IMR-90 (cell line): ENCODE data around the gene ALDH1A1. TPM values are rescaled to one million over a fixed set of nuclear protein-coding genes. Genes with fewer than 3 reads are reported as not detected.

Experiments
- ATAC-seq: fragments of 200-7000 bp; cut with Tn5 transposase; 2 replicates; pipeline ENCODE4 v1.9.1; 2020; ENCODE audit warnings: low read depth, mild to moderate bottlenecking, moderate library complexity
- BruUV-seq: library from RNA; stranded (reverse); fragments of 400-500 nt; replicated peaks from 2 replicates; lab custom pipeline; 2021; lab: Mats Ljungman, UMichigan
- CTCF ChIA-PET: fragments of 300-600 bp; formaldehyde crosslinking; extraction: SDS; loops from one replicate; lab custom pipeline; 2021; ENCODE audit warnings: antibody characterized with exemption; lab: Yijun Ruan, JAX
- POLR2A ChIA-PET: fragments of 300-600 bp; sonication (Branson Sonifier 250); formaldehyde crosslinking; loops from one replicate; lab custom pipeline; 2022; ENCODE audit warnings: antibody characterized with exemption; ENCODE audit not compliant: unreplicated experiment; lab: Charles Lee
- DNase-seq: peaks from one replicate; pipeline ENCODE4 v3.0.0; 2013
- H2AFZ ChIP-seq: replicated peaks from 2 replicates; pipeline ENCODE3; 2013; ENCODE audit warnings: low read length, mild to moderate bottlenecking; ENCODE audit not compliant: poor library complexity
- H2AK5ac ChIP-seq: 2 replicates; pipeline ENCODE4 v1.6.1; 2013; ENCODE audit warnings: low read depth, low read length, inconsistent platforms
- H2AK9ac ChIP-seq: replicated peaks from 2 replicates; pipeline ENCODE3; 2013; ENCODE audit warnings: mild to moderate bottlenecking, low read depth, low read length, moderate library complexity; ENCODE audit not compliant: poor library complexity
- H2BK120ac ChIP-seq: 2 replicates; pipeline ENCODE4 v1.6.1; 2013; ENCODE audit warnings: low read depth, low read length, inconsistent platforms
- H2BK15ac ChIP-seq: 3 replicates; pipeline ENCODE4 v1.6.1; 2013; ENCODE audit warnings: low read depth, low read length, inconsistent platforms
- H2BK20ac ChIP-seq: 2 replicates; pipeline ENCODE4 v1.6.1; 2013; ENCODE audit warnings: low read depth, mild to moderate bottlenecking, inconsistent platforms, low read length, moderate library complexity
- H2BK5ac ChIP-seq: 2 replicates; pipeline ENCODE4 v1.6.1; 2013; ENCODE audit warnings: mild to moderate bottlenecking, low read depth, low read length, inconsistent platforms; ENCODE audit not compliant: poor library complexity, severe bottlenecking
- H3K14ac ChIP-seq: replicated peaks from 2 replicates; pipeline ENCODE4 v1.6.1; 2013; ENCODE audit warnings: low read depth, low read length, inconsistent platforms
- H3K18ac ChIP-seq: 2 replicates; pipeline ENCODE4 v1.6.1; 2013; ENCODE audit warnings: low read depth, low read length, control low read depth
- H3K23ac ChIP-seq: 2 replicates; pipeline ENCODE4 v1.6.1; 2013; ENCODE audit warnings: low read depth, low read length, inconsistent platforms
- H3K27ac ChIP-seq: 2 replicates; pipeline ENCODE4 v1.5.1; 2013; ENCODE audit warnings: mild to moderate bottlenecking, control low read depth, low read length; ENCODE audit not compliant: insufficient read depth
- H3K27me3 ChIP-seq: 2 replicates; pipeline ENCODE4 v1.6.1; 2013; ENCODE audit warnings: low read length; ENCODE audit not compliant: control insufficient read depth, insufficient read depth
- H3K36me3 ChIP-seq: 2 replicates; pipeline ENCODE4 v1.6.1; 2013; ENCODE audit warnings: low read length, mixed read lengths; ENCODE audit not compliant: control insufficient read depth, insufficient read depth
- H3K4ac ChIP-seq: 2 replicates; pipeline ENCODE4 v1.6.1; 2013; ENCODE audit warnings: low read depth, low read length, inconsistent platforms
- H3K4me1 ChIP-seq: 2 replicates; pipeline ENCODE4 v1.6.1; 2013; ENCODE audit warnings: low read length, mixed read lengths; ENCODE audit not compliant: control insufficient read depth, insufficient read depth
- H3K4me2 ChIP-seq: 2 replicates; pipeline ENCODE4 v1.6.1; 2013; ENCODE audit warnings: low read depth, mild to moderate bottlenecking, control low read depth, low read length, moderate library complexity
- H3K4me3 ChIP-seq: 2 replicates; pipeline ENCODE4 v1.5.1; 2013; ENCODE audit warnings: low read depth, mild to moderate bottlenecking, control low read depth, low read length, moderate library complexity; ENCODE audit not compliant: insufficient read depth
- H3K56ac ChIP-seq: 2 replicates; pipeline ENCODE4 v1.6.1; 2013; ENCODE audit warnings: low read length, inconsistent platforms; ENCODE audit not compliant: insufficient read depth; ENCODE audit errors: extremely low read depth
- H3K79me1 ChIP-seq, 2 experiments: 2 replicates each; pipeline ENCODE4 v1.6.1; 2013; ENCODE audit warnings: low read length in 2 of 2, inconsistent platforms in 1 of 2, low read depth in 1 of 2
- H3K9ac ChIP-seq: 2 replicates; pipeline ENCODE4 v1.6.1; 2013; ENCODE audit warnings: low read depth, low read length, control low read depth
- H3K9me1 ChIP-seq: 2 replicates; pipeline ENCODE4 v1.6.1; 2013; ENCODE audit warnings: low read length, inconsistent platforms; ENCODE audit not compliant: insufficient read depth
- H3K9me3 ChIP-seq: 2 replicates; pipeline ENCODE4 v1.6.1; 2013; ENCODE audit warnings: low read length; ENCODE audit not compliant: control insufficient read depth, insufficient read depth
- H4K20me1 ChIP-seq: 2 replicates; pipeline ENCODE4 v1.6.1; 2013; ENCODE audit warnings: low read length, inconsistent platforms; ENCODE audit not compliant: insufficient read depth
- H4K5ac ChIP-seq: 2 replicates; pipeline ENCODE4 v1.6.1; 2013; ENCODE audit warnings: mild to moderate bottlenecking, low read depth, low read length, control low read depth
- H4K8ac ChIP-seq, 2 experiments: 2 replicates each; pipeline ENCODE4 v1.6.1; 2013; ENCODE audit warnings: low read depth in 2 of 2, low read length in 2 of 2, control low read depth in 1 of 2, inconsistent platforms in 1 of 2
- H4K91ac ChIP-seq: 2 replicates; pipeline ENCODE4 v1.6.1; 2013; ENCODE audit warnings: low read depth, low read length, inconsistent platforms; ENCODE audit not compliant: insufficient read depth
- BHLHE40 ChIP-seq: fragments of 150-350 bp; IDR thresholded peaks from 2 replicates; pipeline ENCODE4 v1.6.1; 2016; ENCODE audit warnings: mild to moderate bottlenecking, low read depth, low read length
- CEBPB ChIP-seq: IDR thresholded peaks from 2 replicates; pipeline ENCODE4 v1.6.1; 2012; ENCODE audit warnings: low read depth, low read length, improper control_type of control experiment
- CHD1 ChIP-seq: IDR thresholded peaks from 2 replicates; pipeline ENCODE4 v1.6.1; 2012; ENCODE audit warnings: low read depth, low read length, improper control_type of control experiment
- ELK1 ChIP-seq: fragments of 150-350 bp; IDR thresholded peaks from 2 replicates; pipeline ENCODE4 v1.6.1; 2016; ENCODE audit warnings: low read depth, mild to moderate bottlenecking, low read length, moderate library complexity, borderline replicate concordance
- FOS ChIP-seq: fragments of 150-350 bp; IDR thresholded peaks from 2 replicates; pipeline ENCODE4 v1.6.1; 2016; ENCODE audit warnings: low read depth, low read length
- MAZ ChIP-seq: IDR thresholded peaks from 2 replicates; pipeline ENCODE4 v1.6.1; 2012; ENCODE audit warnings: low read depth, mild to moderate bottlenecking, low read length, improper control_type of control experiment, moderate library complexity, borderline replicate concordance
- MXI1 ChIP-seq: IDR thresholded peaks from 2 replicates; pipeline ENCODE4 v1.6.1; 2012; ENCODE audit warnings: low read depth, mild to moderate bottlenecking, low read length, moderate library complexity, borderline replicate concordance
- NFE2L2 ChIP-seq: fragments of 150-350 bp; IDR thresholded peaks from 2 replicates; pipeline ENCODE4 v1.6.1; 2016; ENCODE audit warnings: low read depth, mild to moderate bottlenecking, low read length
- POLR2A ChIP-seq: IDR thresholded peaks from 2 replicates; pipeline ENCODE4 v1.6.1; 2012; ENCODE audit warnings: mild to moderate bottlenecking, low read depth, low read length
- RAD21 ChIP-seq: IDR thresholded peaks from 2 replicates; pipeline ENCODE4 v1.6.1; 2012; ENCODE audit warnings: low read length, improper control_type of control experiment
- RCOR1 ChIP-seq: IDR thresholded peaks from 2 replicates; pipeline ENCODE4 v1.6.1; 2012; ENCODE audit warnings: mild to moderate bottlenecking, low read length, improper control_type of control experiment; ENCODE audit not compliant: insufficient replicate concordance
- USF2 ChIP-seq: fragments of 150-350 bp; IDR thresholded peaks from 2 replicates; pipeline ENCODE4 v1.6.1; 2017; ENCODE audit warnings: mild to moderate bottlenecking, antibody characterized with exemption, low read length, low read depth
- WGBS, 2 experiments: methylation state at CpG; one replicate each; pipeline versions ENCODE4 v1.1.5 to v1.1.7; 2013; ENCODE audit warnings: missing lambda C conversion rate in 2 of 2; ENCODE audit not compliant: insufficient read length in 1 of 2; ENCODE audit errors: extremely low coverage in 2 of 2; 5-methylcytosine and 5-hydroxymethylcytosine counted together
- dilution Hi-C: fragments of 300-500 bp; cut with HindIII; formaldehyde crosslinking; loops from one replicate; pipeline ENCODE4 v1.14.3; 2018; ENCODE audit warnings: low sequenced_read_pairs; ENCODE audit not compliant: unreplicated experiment
- in situ Hi-C: fragments of 300-500 bp; cut with MboI; formaldehyde crosslinking; loops from 3 replicates; pipeline ENCODE4 v1.14.3; 2019; ENCODE audit warnings: low sequenced_read_pairs, inconsistent platforms, mixed read lengths
- intact Hi-C: fragments of 100-400 bp; cut with micrococcal nuclease; formaldehyde crosslinking; loops from 2 replicates; pipeline ENCODE4 v1.10.0; 2022
- polyA plus RNA-seq, 3 experiments: library from polyadenylated mRNA; depleted of rRNA; stranded (reverse); fragments of >200 nt; gene quantifications; 2 replicates each; pipeline ENCODE4 v1.2.3, GENCODE V29; 2012; ENCODE audit warnings: low replicate concordance in 1 of 3
- total RNA-seq: library from RNA; depleted of rRNA; stranded (reverse); fragments of >200 nt; gene quantifications from 2 replicates; pipeline ENCODE4 v1.2.3, GENCODE V29; 2012

ALDH1A1 gene
- total and polyA plus RNA-seq, 2 of the 4 experiments (the other 2 are of a cell fraction): not detected

GRCh38 chr9:72935595-72935994 is 17.3 kb downstream of the ALDH1A1 start:
- no peak overlapping the region for H2BK15ac ChIP-seq
- dilution Hi-C loops (no loop called here), intact Hi-C loops (no loop called here), in situ Hi-C loops (no loop called here)
- no CpG with 5 or more reads among the region's 4 CpGs for WGBS, 2 experiments
- H3K4ac ChIP-seq: no peak overlapping the region
- no peak overlapping the region for H3K9ac ChIP-seq
- TF ChIP-seq CEBPB (no peak), MXI1 (no peak), RAD21 (no peak), FOS (no peak), CHD1 (no peak), NFE2L2 (no peak), POLR2A (no peak), USF2 (no peak), ELK1 (no peak), MAZ (no peak), RCOR1 (no peak), BHLHE40 (no peak)
- H2AK5ac ChIP-seq: no peak overlapping the region
- no peaks in the 10 kb centered on the region for H3K9me3 ChIP-seq
- no TSS peak for BruUV-seq
- no peak overlapping the region for H3K4me2 ChIP-seq
- POLR2A ChIA-PET: no interaction called here
- no peak overlapping the region for H2AK9ac ChIP-seq
- H3K23ac ChIP-seq: no peak overlapping the region
- H3K14ac ChIP-seq: no peak overlapping the region
- CTCF ChIA-PET: no interaction called here
- no peak overlapping the region for H4K91ac ChIP-seq
- no peak for DNase-seq
- no peaks in the 10 kb centered on the region for H3K9me1 ChIP-seq
- no peak overlapping the region for H4K8ac ChIP-seq
- H3K18ac ChIP-seq: no peak overlapping the region
- ATAC-seq: no peak
- no peaks in the 10 kb centered on the region for H3K4me1 ChIP-seq
- no peak overlapping the region for H4K5ac ChIP-seq
- no peak overlapping the region for H2BK20ac ChIP-seq
- H3K56ac ChIP-seq: no peak overlapping the region
- no peak overlapping the region for H3K27ac ChIP-seq
- no peak overlapping the region for H2BK5ac ChIP-seq
- H2AFZ ChIP-seq: no peak overlapping the region
- no peaks in the 10 kb centered on the region for H3K36me3 ChIP-seq
- no peak overlapping the region for H2BK120ac ChIP-seq
- H3K27me3 ChIP-seq: no peaks in the 10 kb centered on the region; the same call in 1 of the 2 replicates
- H3K79me1 ChIP-seq: no peaks in the 10 kb centered on the region
- no peaks in the 10 kb centered on the region for H4K20me1 ChIP-seq
- H3K4me3 ChIP-seq: no peak overlapping the region
